Mucosa of rectum (tissue), 2 donors: ENCODE results near the gene PTPN9.

Experiments used
- H3K27ac ChIP-seq, 2 donors: one replicate each; pipeline ENCODE4 v1.7.0; 2013; ENCODE audit warnings: inconsistent platforms in 2 of 2, low read depth in 2 of 2, low read length in 2 of 2
- H3K27me3 ChIP-seq, 2 donors: one replicate each; pipeline ENCODE4 v1.7.0; 2013; ENCODE audit warnings: low read length in 2 of 2; ENCODE audit not compliant: control insufficient read depth in 2 of 2, insufficient read depth in 2 of 2
- H3K36me3 ChIP-seq, 2 donors: one replicate each; pipeline ENCODE4 v1.7.0; 2013; ENCODE audit warnings: low read length in 2 of 2; ENCODE audit not compliant: control insufficient read depth in 2 of 2, insufficient read depth in 2 of 2
- H3K4me1 ChIP-seq, 2 donors: one replicate each; pipeline ENCODE4 v1.7.0; 2013; ENCODE audit warnings: low read length in 2 of 2, mild to moderate bottlenecking in 1 of 2; ENCODE audit not compliant: control insufficient read depth in 2 of 2, insufficient read depth in 2 of 2
- H3K4me3 ChIP-seq, 2 donors: one replicate each; pipeline ENCODE4 v1.7.0; 2013; ENCODE audit warnings: low read length in 2 of 2
- H3K9ac ChIP-seq, 2 donors: one replicate each; pipeline ENCODE4 v1.7.0; 2013; ENCODE audit warnings: low read length in 2 of 2, low read depth in 1 of 2, mild to moderate bottlenecking in 1 of 2
- H3K9me3 ChIP-seq, 2 donors: one replicate each; pipeline ENCODE4 v1.7.0; 2013; ENCODE audit warnings: low read length in 2 of 2; ENCODE audit not compliant: control insufficient read depth in 2 of 2
- donor health status: healthy.
- donor health status: Normal muscosa, but diverticular disease.

The PTPN9 gene

DNA sequence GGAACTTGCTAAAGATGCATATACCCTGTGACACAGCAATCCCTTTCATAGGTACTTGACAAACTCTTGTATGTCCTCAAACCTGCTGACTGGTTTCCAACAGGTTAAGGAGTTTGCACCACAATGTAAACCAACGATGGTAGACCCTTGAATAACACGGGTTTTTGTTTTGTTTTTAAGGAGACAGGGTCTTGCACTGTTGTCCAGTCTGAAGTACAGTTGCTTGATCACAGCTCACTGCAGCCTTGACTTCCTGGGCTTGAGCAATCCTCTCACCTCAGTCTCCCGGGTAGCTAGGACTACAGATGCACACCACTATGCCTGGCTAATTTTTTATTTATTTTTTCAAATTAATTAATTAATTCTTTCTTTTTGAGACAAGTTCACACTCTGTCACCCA lies 151.0 kb downstream of the PTPN9 start:
- H3K27ac ChIP-seq = no peak overlapping the region
- peaks cover 18 to 22% of the 10 kb centered on the region in 2 donors for H3K36me3 ChIP-seq
- H3K4me1 ChIP-seq = no peaks in the 10 kb centered on the region
- no peak overlapping the region for H3K4me3 ChIP-seq
- H3K9ac ChIP-seq = no peak overlapping the region
- H3K27me3 ChIP-seq = no peaks in the 10 kb centered on the region
- H3K9me3 ChIP-seq = no peaks in the 10 kb centered on the region

DNA sequence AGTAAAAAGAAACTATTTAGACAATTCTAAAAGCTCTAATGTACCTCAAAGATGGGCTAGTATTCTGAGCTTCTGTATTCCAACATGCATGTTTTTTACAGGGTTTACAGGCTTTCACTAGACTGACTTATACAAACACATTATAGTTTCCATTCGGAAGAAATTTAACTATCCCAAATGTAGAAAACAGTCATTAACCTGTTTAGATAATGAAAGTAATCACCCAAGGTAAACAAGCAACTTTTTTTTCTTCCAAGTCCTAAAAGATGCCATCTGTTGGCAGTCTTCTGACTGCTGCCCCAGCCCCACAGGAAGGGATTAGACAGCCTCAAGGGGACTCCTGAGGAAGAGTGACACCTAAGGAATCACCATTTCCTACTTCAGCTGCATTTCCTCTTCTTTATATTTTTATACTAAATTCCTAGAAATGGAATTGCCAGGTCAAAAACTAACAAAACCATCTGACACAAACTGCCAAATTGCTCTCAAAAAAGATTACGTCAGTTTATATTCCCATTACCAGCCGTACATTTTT lies 153.1 kb downstream of the PTPN9 start:
- no peak overlapping the region for H3K27ac ChIP-seq
- peaks cover 27 to 33% of the 10 kb centered on the region in 2 donors for H3K36me3 ChIP-seq
- no peaks in the 10 kb centered on the region for H3K9me3 ChIP-seq
- H3K4me3 ChIP-seq = no peak overlapping the region
- no peak overlapping the region for H3K9ac ChIP-seq
- no peaks in the 10 kb centered on the region for H3K27me3 ChIP-seq
- H3K4me1 ChIP-seq = no peaks in the 10 kb centered on the region

- H3K9ac ChIP-seq = no peak overlapping the region
- no peaks in the 10 kb centered on the region for H3K27me3 ChIP-seq
- no peaks in the 10 kb centered on the region for H3K9me3 ChIP-seq
- no peak overlapping the region for H3K4me3 ChIP-seq
- peaks cover 11 to 19% of the 10 kb centered on the region in 2 donors for H3K36me3 ChIP-seq
- no peak overlapping the region for H3K27ac ChIP-seq
- H3K4me1 ChIP-seq = peaks cover 0 to 4% of the 10 kb centered on the region in 2 donors
These were observed 156.6 kb downstream of the PTPN9 start for GRCh38 chr15:75422554-75422953.

GRCh38 chr15:75420698-75421097 lies 158.4 kb downstream of the PTPN9 start:
- Histone ChIP-seq H3K4me1 (peaks cover 0 to 4% of the 10 kb centered on the region in 2 donors), H3K4me3 (no peak overlapping the region), H3K9me3 (no peaks in the 10 kb centered on the region), H3K9ac (no peak overlapping the region), H3K27me3 (no peaks in the 10 kb centered on the region), H3K27ac (no peak overlapping the region), H3K36me3 (peaks cover 9 to 19% of the 10 kb centered on the region in 2 donors)

GRCh38 chr15:75416584-75416983 lies 162.5 kb downstream of the PTPN9 start:
- Histone ChIP-seq H3K9me3 (no peaks in the 10 kb centered on the region), H3K36me3 (peaks cover 18 to 24% of the 10 kb centered on the region in 2 donors), H3K4me1 (peaks cover 0 to 4% of the 10 kb centered on the region in 2 donors), H3K27me3 (no peaks in the 10 kb centered on the region), H3K27ac (no peak overlapping the region), H3K9ac (no peak overlapping the region), H3K4me3 (no peak overlapping the region)
